ENCODE results near the gene HSD17B8. TPM values are rescaled to one million over a fixed set of nuclear protein-coding genes. Genes with fewer than 3 reads are reported as not detected.

The HSD17B8 gene
- total RNA-seq, 1 donor from 2014 or later = 3.5 TPM

- H3K9me3 Mint-ChIP-seq (ENCODE audit: unreplicated experiment) = no peaks in the 10 kb centered on the region
- no peak for TF ChIP-seq CTCF (IDR thresholded peaks at IDR 0.05)
- H3K4me1 Mint-ChIP-seq (ENCODE audit: unreplicated experiment) = peaks cover 9% of the 10 kb centered on the region
- DNase-seq (ENCODE audit: extremely low spot score, unreplicated experiment) = no peak
- peaks cover 65% of the 10 kb centered on the region for H3K27me3 Mint-ChIP-seq (ENCODE audit: unreplicated experiment)
- H3K27ac Mint-ChIP-seq (ENCODE audit: unreplicated experiment) = no peak overlapping the region
- H3K36me3 Mint-ChIP-seq (ENCODE audit: unreplicated experiment) = no peaks in the 10 kb centered on the region
- no peak overlapping the region for H3K4me3 Mint-ChIP-seq (ENCODE audit: unreplicated experiment)
Observed at GRCh38 chr6:33235221-33235634, 30.8 kb downstream of the HSD17B8 start.

- Mint-ChIP-seq H3K36me3 (ENCODE audit: unreplicated experiment) (no peaks in the 10 kb centered on the region), H3K9me3 (ENCODE audit: unreplicated experiment) (no peaks in the 10 kb centered on the region), H3K27ac (ENCODE audit: unreplicated experiment) (no peak overlapping the region), H3K4me1 (ENCODE audit: unreplicated experiment) (peaks cover 9% of the 10 kb centered on the region), H3K4me3 (ENCODE audit: unreplicated experiment) (no peak overlapping the region), H3K27me3 (ENCODE audit: unreplicated experiment) (peaks cover 60% of the 10 kb centered on the region)
- TF ChIP-seq CTCF (IDR thresholded peaks at IDR 0.05) = no peak
- DNase-seq (ENCODE audit: extremely low spot score, unreplicated experiment) = no peak
Observed at GRCh38 chr6:33236328-33236727, 31.9 kb downstream of the HSD17B8 start.

GRCh38 chr6:33236852-33237251, 32.4 kb downstream of the HSD17B8 start:
- no peak overlapping the region for H3K27ac Mint-ChIP-seq (ENCODE audit: unreplicated experiment)
- H3K4me3 Mint-ChIP-seq (ENCODE audit: unreplicated experiment) = no peak overlapping the region
- H3K36me3 Mint-ChIP-seq (ENCODE audit: unreplicated experiment) = no peaks in the 10 kb centered on the region
- peaks cover 9% of the 10 kb centered on the region for H3K4me1 Mint-ChIP-seq (ENCODE audit: unreplicated experiment)
- peaks cover 58% of the 10 kb centered on the region for H3K27me3 Mint-ChIP-seq (ENCODE audit: unreplicated experiment)
- no peak for TF ChIP-seq CTCF (IDR thresholded peaks at IDR 0.05)
- no peaks in the 10 kb centered on the region for H3K9me3 Mint-ChIP-seq (ENCODE audit: unreplicated experiment)
- DNase-seq (ENCODE audit: extremely low spot score, unreplicated experiment) = no peak

DNA sequence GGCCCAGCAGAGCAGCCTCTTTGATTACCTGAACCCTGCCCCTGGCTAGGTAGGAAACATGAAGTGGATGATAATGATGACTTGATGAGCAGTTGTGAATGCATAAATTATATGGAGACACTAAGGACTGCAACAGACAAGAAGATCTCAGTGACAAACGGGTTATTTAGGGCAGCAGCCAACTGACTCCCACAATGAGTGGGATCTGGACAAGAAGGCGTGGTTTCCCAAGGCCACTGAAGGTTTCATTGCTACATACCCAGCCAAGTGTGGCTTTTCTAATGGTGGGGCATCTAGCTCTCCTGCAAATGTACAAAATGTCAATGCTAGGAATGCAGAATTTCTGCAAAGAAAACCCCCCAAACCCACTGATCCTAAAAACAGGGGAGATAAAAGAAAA, 33.3 kb downstream of the HSD17B8 start:
- Mint-ChIP-seq H3K27ac (ENCODE audit: unreplicated experiment) (no peak overlapping the region), H3K4me1 (ENCODE audit: unreplicated experiment) (peaks cover 9% of the 10 kb centered on the region), H3K36me3 (ENCODE audit: unreplicated experiment) (no peaks in the 10 kb centered on the region), H3K27me3 (ENCODE audit: unreplicated experiment) (peaks cover 59% of the 10 kb centered on the region), H3K9me3 (ENCODE audit: unreplicated experiment) (no peaks in the 10 kb centered on the region), H3K4me3 (ENCODE audit: unreplicated experiment) (no peak overlapping the region)
- no peak for TF ChIP-seq CTCF (IDR thresholded peaks at IDR 0.05)
- no peak for DNase-seq (ENCODE audit: extremely low spot score, unreplicated experiment)

DNA sequence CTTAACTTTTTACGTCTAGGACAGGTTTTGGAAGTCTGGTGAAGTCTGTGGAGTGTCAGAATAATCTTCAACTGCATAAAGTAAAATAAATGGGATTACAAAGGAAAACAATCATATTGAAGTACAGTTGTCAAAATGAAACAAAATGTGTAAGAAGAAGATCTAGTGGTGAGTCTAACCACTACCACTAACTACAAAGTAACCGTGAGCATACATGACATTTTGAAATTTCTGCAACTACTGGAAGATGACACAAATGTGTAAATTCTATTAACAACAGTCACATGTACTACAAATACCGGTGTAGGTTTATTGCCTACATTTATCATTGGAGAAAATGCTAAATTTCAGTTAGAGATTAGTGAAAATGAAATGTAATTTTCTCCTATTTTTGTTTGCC, 37.5 kb downstream of the HSD17B8 start:
- Mint-ChIP-seq H3K27ac (ENCODE audit: unreplicated experiment) (no peak overlapping the region), H3K27me3 (ENCODE audit: unreplicated experiment) (peaks cover 43% of the 10 kb centered on the region), H3K9me3 (ENCODE audit: unreplicated experiment) (no peaks in the 10 kb centered on the region), H3K36me3 (ENCODE audit: unreplicated experiment) (no peaks in the 10 kb centered on the region), H3K4me1 (ENCODE audit: unreplicated experiment) (no peaks in the 10 kb centered on the region), H3K4me3 (ENCODE audit: unreplicated experiment) (no peak overlapping the region)
- DNase-seq (ENCODE audit: extremely low spot score, unreplicated experiment) = no peak
- no peak for TF ChIP-seq CTCF (IDR thresholded peaks at IDR 0.05)
